GM19455 (cell line): Measurements from ENCODE around the gene SNTG2.
"Not testable (repeated sequence)": the region's sequence is repeated elsewhere in the genome, so short reads cannot be mapped to it uniquely, and the experiment has no call there.

Experiments used
- ATAC-seq: cut with Tn5 transposase; IDR thresholded peaks from one replicate; pipeline ENCODE4 v1.9.1; 2021; ENCODE audit not compliant: unreplicated experiment

SNTG2 gene

DNA sequence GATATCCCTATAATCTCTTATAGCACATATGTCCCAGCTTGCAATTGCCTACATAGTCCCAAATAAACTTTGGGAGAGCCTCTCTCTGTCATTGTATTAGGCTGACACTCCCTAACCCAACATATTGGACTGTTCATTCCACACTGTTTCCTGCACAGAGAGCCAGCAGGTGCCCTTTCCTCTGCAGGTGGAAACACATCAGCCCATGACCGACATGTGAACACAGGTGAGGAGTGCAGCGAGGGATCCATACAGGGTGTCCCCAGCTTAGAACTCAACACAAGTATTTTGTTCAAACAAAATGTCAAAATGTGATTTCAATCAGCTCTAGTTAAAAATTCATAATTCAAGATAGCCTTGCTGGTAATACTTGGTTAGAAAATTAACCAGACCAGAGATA lies 412.7 kb downstream of the SNTG2 start:
- ATAC-seq = no peak

DNA sequence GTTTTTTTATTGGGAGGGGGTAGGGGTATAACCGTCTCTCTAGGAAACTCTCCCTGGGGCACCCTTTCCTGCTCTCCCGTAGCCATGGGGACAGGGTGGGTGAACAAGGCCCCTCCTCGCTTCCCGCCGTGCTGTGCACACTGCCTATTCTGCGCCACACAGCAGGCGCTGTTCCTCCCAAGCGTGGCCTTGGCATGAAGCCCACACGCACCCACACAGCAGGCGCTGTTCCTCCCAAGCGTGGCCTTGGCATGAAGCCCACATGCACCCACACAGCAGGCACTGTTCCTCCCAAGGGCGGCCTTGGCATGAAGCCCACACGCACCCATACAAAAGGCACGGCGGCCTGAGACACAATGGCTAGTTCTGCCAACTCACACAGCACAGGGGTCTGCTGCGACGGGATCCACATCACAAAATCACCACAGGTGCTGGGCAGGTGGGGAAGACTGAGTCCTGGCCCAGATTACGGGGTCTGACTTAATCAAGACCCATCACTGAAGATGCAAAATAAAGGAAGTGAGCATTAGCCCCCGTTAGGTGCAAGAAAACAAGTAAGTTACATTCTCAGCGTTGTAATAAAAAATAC lies 416.0 kb downstream of the SNTG2 start:
- no peak for ATAC-seq

DNA sequence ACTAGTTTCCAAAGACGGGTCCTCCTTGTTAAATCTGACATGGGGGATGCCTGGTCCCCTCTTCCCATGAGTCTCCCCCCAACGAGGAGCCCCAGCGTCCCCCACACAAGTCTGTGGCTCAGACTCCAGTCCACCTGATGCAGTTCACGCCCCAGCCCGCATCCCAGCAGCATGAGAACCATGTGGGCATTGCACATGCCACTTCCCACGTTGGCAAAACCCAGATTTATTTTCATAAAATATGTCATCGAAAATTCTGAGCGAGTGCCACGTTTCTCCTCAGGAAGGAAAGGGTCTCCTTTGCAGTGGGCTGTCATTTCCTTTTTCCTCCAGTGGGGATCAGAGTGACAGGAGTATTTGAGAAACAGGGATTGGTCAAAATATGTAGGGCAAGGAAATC lies 417.0 kb downstream of the SNTG2 start:
- no peak for ATAC-seq

DNA sequence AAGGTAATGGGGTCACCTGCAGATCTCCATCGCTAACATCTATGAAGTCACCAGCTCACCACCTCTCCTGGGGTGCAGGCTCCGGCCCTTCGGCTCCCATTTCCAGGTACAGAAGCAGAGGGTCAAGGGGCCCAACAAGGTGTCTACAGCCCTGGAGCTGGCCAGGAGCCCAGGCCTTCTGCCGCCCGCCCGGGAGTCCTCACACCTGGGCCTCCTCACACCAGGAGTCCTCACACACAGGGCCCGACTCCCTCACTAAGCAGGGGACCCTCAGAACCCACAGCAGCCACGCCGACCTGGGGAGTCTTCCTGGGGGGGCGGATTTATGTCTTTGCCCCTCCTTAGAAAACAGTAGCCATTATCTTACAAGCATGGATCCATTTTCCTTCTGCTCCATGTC lies 419.3 kb downstream of the SNTG2 start:
- ATAC-seq = no peak

GRCh38 chr2:1370461-1370860 lies 419.8 kb downstream of the SNTG2 start:
- ATAC-seq = no peak

DNA sequence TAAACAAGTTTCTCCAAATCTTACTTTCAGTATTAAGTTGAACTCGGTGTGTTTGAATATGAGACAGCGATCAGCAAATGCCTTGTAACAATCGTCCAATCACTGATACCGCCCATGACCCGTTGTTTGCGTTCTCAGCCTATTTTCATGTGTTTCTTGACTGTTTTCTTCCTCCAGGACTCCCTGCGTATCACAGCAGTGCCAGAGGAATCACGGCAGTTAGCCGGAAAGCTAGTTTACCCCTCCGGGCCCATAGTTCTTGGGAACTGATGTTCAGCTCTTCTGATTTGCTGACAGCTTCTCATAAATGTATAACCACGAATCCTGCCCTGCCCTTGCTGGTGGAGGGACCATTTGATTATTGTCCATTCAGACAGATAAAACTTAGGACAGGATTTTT lies 420.4 kb downstream of the SNTG2 start:
- ATAC-seq = no peak

- ATAC-seq = no peak
Measured at GRCh38 chr2:1373830-1374229, 423.2 kb downstream of the SNTG2 start.

DNA sequence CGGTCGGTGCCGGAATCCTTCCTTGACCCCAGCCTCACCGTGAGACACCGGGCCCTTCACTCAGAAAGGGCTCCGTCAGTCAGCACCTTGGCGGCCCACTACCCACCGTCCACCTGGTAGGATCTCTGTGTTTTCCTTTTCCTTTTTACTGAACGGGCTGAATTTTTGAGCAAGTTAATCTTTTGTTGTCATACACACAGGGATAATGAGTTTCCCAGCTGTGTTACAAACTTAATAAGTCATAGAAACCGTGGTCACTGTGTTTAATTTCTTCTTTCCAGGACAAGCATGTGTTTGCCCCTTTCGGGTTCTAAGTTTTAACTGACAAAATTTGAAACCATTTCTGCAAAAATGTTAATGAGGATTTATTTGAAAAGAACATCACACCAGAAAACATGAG lies 423.6 kb downstream of the SNTG2 start:
- no peak for ATAC-seq

DNA sequence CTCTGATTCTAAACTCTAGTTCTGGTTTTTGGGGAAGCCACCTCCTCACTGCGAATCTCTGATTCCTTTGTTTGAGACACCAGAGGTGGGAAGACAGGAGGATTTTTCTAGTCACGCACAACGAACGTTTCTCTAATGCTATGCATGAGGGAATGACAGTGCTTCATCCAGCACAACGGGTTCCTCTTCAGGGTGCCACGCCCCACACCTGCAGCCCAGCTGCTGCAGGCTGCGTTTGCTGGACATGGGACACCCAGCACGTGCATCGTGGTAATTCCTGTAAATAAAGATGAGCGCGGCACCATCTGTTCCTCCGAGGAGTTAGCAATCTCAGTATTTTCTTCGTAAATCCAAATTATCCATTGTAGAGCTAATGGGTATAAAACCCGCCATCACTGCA lies 425.1 kb downstream of the SNTG2 start:
- no peak for ATAC-seq

DNA sequence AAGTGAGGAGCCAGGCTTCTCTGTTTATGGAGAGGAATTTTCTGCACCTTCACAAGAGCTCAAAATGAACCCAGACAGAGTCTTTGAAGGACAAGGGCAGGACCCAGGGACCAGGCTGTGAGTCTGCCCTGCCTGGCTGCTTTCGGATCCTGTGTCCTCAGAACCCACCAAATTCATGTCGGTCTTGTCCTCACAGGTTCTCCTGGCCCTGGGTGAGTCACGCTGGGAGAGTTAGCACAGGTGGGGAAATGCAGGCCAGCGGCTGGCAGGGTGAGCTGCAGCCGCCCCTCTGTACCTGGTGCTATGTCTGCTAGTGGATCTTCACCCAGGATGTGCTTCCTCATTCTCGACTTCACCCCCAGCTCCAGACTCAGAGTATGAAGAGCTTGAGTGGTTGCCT lies 426.8 kb downstream of the SNTG2 start:
- ATAC-seq = no peak

DNA sequence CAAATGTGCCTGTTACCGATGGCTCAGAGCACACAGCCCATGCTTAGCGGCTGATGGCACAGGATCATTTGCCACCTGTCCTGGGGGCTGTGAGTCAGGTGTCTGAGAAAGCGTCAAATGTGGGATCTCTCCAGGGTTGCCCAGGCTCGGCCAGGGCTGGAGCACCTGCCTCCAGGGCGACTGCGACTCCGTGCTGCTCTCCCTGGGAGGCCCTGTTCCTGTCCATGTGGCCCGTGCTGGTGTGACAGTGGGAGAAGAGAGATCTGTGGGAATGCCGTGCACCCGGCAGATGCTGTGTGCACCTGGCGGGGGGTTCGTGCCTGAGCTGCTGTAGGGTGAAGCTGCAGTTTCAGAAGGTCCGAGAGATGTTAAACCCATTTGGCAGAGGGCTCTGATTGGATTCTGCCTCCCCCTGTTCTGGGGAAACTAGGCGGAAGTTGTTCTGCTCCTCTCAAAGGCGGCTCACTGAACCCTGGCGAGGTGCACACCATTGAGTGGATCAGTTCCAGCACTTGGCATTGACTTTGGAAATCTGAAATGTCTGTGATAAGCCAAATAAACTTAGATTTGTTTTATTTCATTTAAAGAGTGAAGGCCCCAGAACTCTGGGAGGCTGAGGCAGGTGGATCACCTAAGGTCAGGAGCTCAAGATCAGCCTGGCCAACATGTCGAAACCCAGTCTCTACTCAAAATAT lies 428.0 kb downstream of the SNTG2 start:
- no peak for ATAC-seq

DNA sequence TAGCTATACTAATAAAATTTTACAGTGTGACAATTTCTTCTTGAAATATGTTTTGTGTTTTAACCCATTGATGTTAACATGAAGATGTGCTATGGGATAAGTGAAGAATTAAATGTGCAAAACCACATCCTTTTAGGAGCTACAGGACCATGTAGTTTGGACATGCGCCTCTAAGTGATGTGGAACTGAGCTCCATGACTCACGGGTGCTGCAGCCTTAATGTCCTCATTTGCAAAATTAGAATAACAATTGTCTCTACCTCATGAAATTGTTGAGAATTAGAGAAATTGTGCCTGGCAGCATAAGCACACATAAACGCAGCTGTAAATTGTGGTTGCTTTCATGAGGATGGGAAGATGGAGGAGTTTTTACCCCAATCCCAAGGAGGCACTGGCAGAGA lies 431.0 kb downstream of the SNTG2 start:
- ATAC-seq = no peak

- not testable (repeated sequence) for ATAC-seq
Measured at GRCh38 chr2:1387954-1388725, 437.5 kb downstream of the SNTG2 start.

GRCh38 chr2:1390118-1390517 lies 439.5 kb downstream of the SNTG2 start:
- ATAC-seq = not testable (repeated sequence)

DNA sequence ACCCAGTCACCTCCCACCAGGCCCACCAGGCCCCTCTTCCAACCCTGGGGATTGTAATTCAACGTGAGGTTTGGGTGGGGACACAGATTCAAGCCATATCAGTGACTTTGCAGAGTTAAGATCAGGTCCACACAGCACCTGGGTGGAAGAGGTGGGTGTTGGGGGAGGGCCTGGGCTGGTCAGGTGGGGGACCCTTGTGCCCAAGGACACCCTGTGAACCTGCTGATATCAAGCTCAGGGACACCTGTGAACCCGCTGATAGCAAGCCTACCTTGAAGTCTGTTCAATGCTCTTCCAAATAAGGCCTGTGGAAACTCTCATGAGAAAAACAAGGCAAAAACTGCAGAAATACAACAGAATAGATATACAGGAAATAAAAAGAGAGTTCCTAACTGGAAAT lies 442.7 kb downstream of the SNTG2 start:
- ATAC-seq = no peak

DNA sequence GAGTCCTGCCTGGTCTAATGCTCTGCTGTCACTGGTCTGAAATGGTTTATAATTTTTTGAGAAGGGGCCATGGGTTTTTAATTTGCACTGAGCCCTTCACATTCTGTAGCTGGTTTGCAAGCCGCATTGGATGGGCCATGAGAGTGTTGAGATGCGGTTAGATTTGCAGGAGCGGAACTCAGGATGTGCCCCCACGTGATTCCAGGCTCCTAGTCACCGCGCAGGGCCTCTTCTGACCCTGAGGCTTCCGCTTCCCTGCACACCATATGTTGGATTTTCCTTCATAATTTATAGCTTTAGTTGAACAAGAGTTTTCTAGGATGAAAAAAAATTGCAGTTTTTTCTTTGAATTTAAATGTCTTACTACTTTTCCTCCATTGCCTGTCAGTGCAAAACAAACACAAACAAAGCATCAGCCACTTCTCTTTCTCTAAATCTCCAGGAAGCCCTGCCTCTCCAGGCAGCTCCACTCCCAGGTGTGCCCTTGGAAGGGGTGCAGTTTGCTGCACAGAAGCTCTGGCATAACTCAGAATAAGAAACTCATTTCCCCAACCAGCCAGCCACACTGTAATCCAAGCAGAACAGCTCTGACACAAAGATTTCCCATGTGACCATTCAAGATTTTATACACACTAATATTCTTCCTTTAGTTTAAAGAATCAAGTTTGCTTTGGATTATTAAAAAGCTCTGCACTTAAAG lies 444.2 kb downstream of the SNTG2 start:
- no peak for ATAC-seq

GRCh38 chr2:1397350-1397749 lies 446.7 kb downstream of the SNTG2 start:
- no peak for ATAC-seq

DNA sequence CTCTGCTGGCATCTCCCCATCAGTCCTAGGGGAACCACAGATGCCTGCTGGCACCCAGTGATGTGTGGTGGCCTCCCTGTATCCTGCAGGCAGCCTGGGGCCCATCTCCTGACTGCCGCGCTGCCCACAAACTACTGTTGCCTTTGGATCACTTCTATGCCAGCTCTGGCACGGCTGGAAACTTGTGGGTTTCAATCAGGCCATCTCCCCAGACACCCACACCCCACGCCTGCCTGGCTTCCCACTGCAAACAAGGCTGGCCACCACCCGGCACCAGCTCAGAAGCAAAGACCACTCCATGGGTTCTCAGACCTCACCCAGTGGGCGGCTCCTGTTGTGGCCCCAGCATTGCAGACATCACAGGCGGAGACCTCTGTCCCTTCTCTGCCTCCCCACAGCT lies 447.5 kb downstream of the SNTG2 start:
- ATAC-seq = no peak

- ATAC-seq = no peak
Measured at GRCh38 chr2:1400943-1401735, 450.5 kb downstream of the SNTG2 start.

GRCh38 chr2:1402064-1402463 lies 451.4 kb downstream of the SNTG2 start:
- ATAC-seq = no peak

DNA sequence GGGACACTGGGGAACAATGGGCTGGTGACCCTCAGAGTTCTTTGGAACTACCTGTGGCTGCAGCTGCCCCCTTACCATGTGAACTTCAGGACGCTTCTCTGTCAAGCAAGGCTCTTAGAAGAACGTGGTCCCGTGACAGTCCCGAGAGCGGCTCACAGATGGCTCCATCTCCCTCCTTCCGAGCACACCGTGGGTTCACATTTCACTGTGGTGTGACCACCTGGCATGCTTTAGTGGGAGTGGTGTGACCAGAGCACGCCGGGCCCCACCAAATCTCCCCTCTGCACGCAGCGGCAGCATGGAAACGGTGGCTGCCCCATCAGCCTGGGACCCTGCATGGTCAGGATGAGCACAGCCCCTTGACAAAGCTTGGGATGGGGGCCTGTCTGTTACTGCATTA lies 452.9 kb downstream of the SNTG2 start:
- no peak for ATAC-seq
